ENCODE measurements around the gene GBE1.
"Not testable (repeated sequence)": the region's sequence is repeated elsewhere in the genome, so short reads cannot be mapped to it uniquely, and the experiment has no call there.

The GBE1 gene

GRCh38 chr3:81503026-81503425 is 258.4 kb downstream of the GBE1 start:
- H3K36me3 ChIP-seq (ENCODE audit: insufficient read depth, low read length): peaks cover 18% of the 10 kb centered on the region
- H3K27me3 ChIP-seq (ENCODE audit: insufficient read depth, low read length): no peaks in the 10 kb centered on the region
- H3K4me3 ChIP-seq (ENCODE audit: low read depth, low read length): no peak overlapping the region
- H3K27ac ChIP-seq (ENCODE audit: low read depth, low read length): no peak overlapping the region
- H3K79me2 ChIP-seq (ENCODE audit: control insufficient read depth, insufficient read depth, low read length, unreplicated experiment): no peaks in the 10 kb centered on the region
- no peaks in the 10 kb centered on the region for H3K4me1 ChIP-seq (ENCODE audit: control insufficient read depth, insufficient read depth, low read length, unreplicated experiment)
- no peak overlapping the region for H2AFZ ChIP-seq (ENCODE audit: low read length, unreplicated experiment)

- Histone ChIP-seq H3K36me3 (ENCODE audit: insufficient read depth, low read length) (peaks cover 18% of the 10 kb centered on the region), H3K4me1 (ENCODE audit: control insufficient read depth, insufficient read depth, low read length, unreplicated experiment) (no peaks in the 10 kb centered on the region), H3K27ac (ENCODE audit: low read depth, low read length) (no peak overlapping the region)
Observed at GRCh38 chr3:81502236-81502635, 259.2 kb downstream of the GBE1 start.

GRCh38 chr3:81500039-81500438 is 261.4 kb downstream of the GBE1 start:
- no peak overlapping the region for H2AFZ ChIP-seq (ENCODE audit: low read length, unreplicated experiment)
- no peaks in the 10 kb centered on the region for H3K4me1 ChIP-seq (ENCODE audit: control insufficient read depth, insufficient read depth, low read length, unreplicated experiment)
- H3K36me3 ChIP-seq (ENCODE audit: insufficient read depth, low read length): peaks cover 10% of the 10 kb centered on the region; the same call in 1 of the 2 replicates
- H3K27me3 ChIP-seq (ENCODE audit: insufficient read depth, low read length): no peaks in the 10 kb centered on the region
- no peaks in the 10 kb centered on the region for H3K79me2 ChIP-seq (ENCODE audit: control insufficient read depth, insufficient read depth, low read length, unreplicated experiment)
- no peak overlapping the region for H3K27ac ChIP-seq (ENCODE audit: low read depth, low read length)
- no peak overlapping the region for H3K4me3 ChIP-seq (ENCODE audit: low read depth, low read length)

More at GRCh38 chr3:81502236-81502635, 259.2 kb downstream of the GBE1 start:
- Histone ChIP-seq H3K4me3 (ENCODE audit: low read depth, low read length) (no peak overlapping the region), H3K27me3 (ENCODE audit: insufficient read depth, low read length) (no peaks in the 10 kb centered on the region), H2AFZ (ENCODE audit: low read length, unreplicated experiment) (no peak overlapping the region), H3K79me2 (ENCODE audit: control insufficient read depth, insufficient read depth, low read length, unreplicated experiment) (no peaks in the 10 kb centered on the region)

- no peak overlapping the region for H3K4me3 ChIP-seq (ENCODE audit: low read depth, low read length)
- peaks cover 10% of the 10 kb centered on the region; the same call in 1 of the 2 replicates for H3K36me3 ChIP-seq (ENCODE audit: insufficient read depth, low read length)
Observed at GRCh38 chr3:81497572-81498251, 263.7 kb downstream of the GBE1 start.

GRCh38 chr3:81496407-81497104 is 264.9 kb downstream of the GBE1 start:
- H2AFZ ChIP-seq (ENCODE audit: low read length, unreplicated experiment): no peak overlapping the region
- H3K27ac ChIP-seq (ENCODE audit: low read depth, low read length): no peak overlapping the region
- peaks cover 16% of the 10 kb centered on the region for H3K4me1 ChIP-seq (ENCODE audit: control insufficient read depth, insufficient read depth, low read length, unreplicated experiment)
- no peaks in the 10 kb centered on the region for H3K79me2 ChIP-seq (ENCODE audit: control insufficient read depth, insufficient read depth, low read length, unreplicated experiment)
- H3K27me3 ChIP-seq (ENCODE audit: insufficient read depth, low read length): no peaks in the 10 kb centered on the region
- peaks cover 10% of the 10 kb centered on the region; the same call in 1 of the 2 replicates for H3K36me3 ChIP-seq (ENCODE audit: insufficient read depth, low read length)
- H3K4me3 ChIP-seq (ENCODE audit: low read depth, low read length): no peak overlapping the region

More at GRCh38 chr3:81497572-81498251, 263.7 kb downstream of the GBE1 start:
- Histone ChIP-seq H3K27me3 (ENCODE audit: insufficient read depth, low read length) (no peaks in the 10 kb centered on the region), H3K27ac (ENCODE audit: low read depth, low read length) (no peak overlapping the region), H3K4me1 (ENCODE audit: control insufficient read depth, insufficient read depth, low read length, unreplicated experiment) (peaks cover 4% of the 10 kb centered on the region), H2AFZ (ENCODE audit: low read length, unreplicated experiment) (no peak overlapping the region), H3K79me2 (ENCODE audit: control insufficient read depth, insufficient read depth, low read length, unreplicated experiment) (no peaks in the 10 kb centered on the region)

GRCh38 chr3:81492471-81492870 is 269.0 kb downstream of the GBE1 start:
- Histone ChIP-seq H3K36me3 (ENCODE audit: insufficient read depth, low read length) (peaks cover 16% of the 10 kb centered on the region; the same call in 1 of the 2 replicates), H3K4me1 (ENCODE audit: control insufficient read depth, insufficient read depth, low read length, unreplicated experiment) (peaks cover 21% of the 10 kb centered on the region), H3K27ac (ENCODE audit: low read depth, low read length) (peak overlapping the region; percentile 90), H3K4me3 (ENCODE audit: low read depth, low read length) (peak overlapping the region; percentile 45)
- H2AFZ ChIP-seq (ENCODE audit: low read length, unreplicated experiment); H3K27me3 ChIP-seq (ENCODE audit: insufficient read depth, low read length); H3K79me2 ChIP-seq (ENCODE audit: control insufficient read depth, insufficient read depth, low read length, unreplicated experiment): not testable (repeated sequence)

GRCh38 chr3:81492040-81492439 is 269.4 kb downstream of the GBE1 start:
- Histone ChIP-seq H3K79me2 (ENCODE audit: control insufficient read depth, insufficient read depth, low read length, unreplicated experiment) (no peaks in the 10 kb centered on the region), H3K4me3 (ENCODE audit: low read depth, low read length) (peak overlapping the region; percentile 45), H3K36me3 (ENCODE audit: insufficient read depth, low read length) (peaks cover 16% of the 10 kb centered on the region; the same call in 1 of the 2 replicates), H3K27ac (ENCODE audit: low read depth, low read length) (peak overlapping the region; percentile 90), H3K4me1 (ENCODE audit: control insufficient read depth, insufficient read depth, low read length, unreplicated experiment) (peaks cover 21% of the 10 kb centered on the region), H3K27me3 (ENCODE audit: insufficient read depth, low read length) (no peaks in the 10 kb centered on the region), H2AFZ (ENCODE audit: low read length, unreplicated experiment) (no peak overlapping the region)

GRCh38 chr3:81490541-81491288 is 270.7 kb downstream of the GBE1 start:
- Histone ChIP-seq H3K79me2 (ENCODE audit: control insufficient read depth, insufficient read depth, low read length, unreplicated experiment) (no peaks in the 10 kb centered on the region), H3K4me3 (ENCODE audit: low read depth, low read length) (no peak overlapping the region), H2AFZ (ENCODE audit: low read length, unreplicated experiment) (no peak overlapping the region), H3K27me3 (ENCODE audit: insufficient read depth, low read length) (no peaks in the 10 kb centered on the region), H3K27ac (ENCODE audit: low read depth, low read length) (peak overlapping the region; percentile 90), H3K36me3 (ENCODE audit: insufficient read depth, low read length) (peaks cover 16% of the 10 kb centered on the region; the same call in 1 of the 2 replicates), H3K4me1 (ENCODE audit: control insufficient read depth, insufficient read depth, low read length, unreplicated experiment) (peaks cover 27% of the 10 kb centered on the region)

- H3K4me3 ChIP-seq (ENCODE audit: low read depth, low read length): peak overlapping the region; percentile 56
- H3K79me2 ChIP-seq (ENCODE audit: control insufficient read depth, insufficient read depth, low read length, unreplicated experiment): no peaks in the 10 kb centered on the region
- no peaks in the 10 kb centered on the region for H3K27me3 ChIP-seq (ENCODE audit: insufficient read depth, low read length)
- peak overlapping the region; percentile 76 for H3K27ac ChIP-seq (ENCODE audit: low read depth, low read length)
- H2AFZ ChIP-seq (ENCODE audit: low read length, unreplicated experiment): peak overlapping the region; percentile 4
- peaks cover 16% of the 10 kb centered on the region; the same call in 1 of the 2 replicates for H3K36me3 ChIP-seq (ENCODE audit: insufficient read depth, low read length)
- H3K4me1 ChIP-seq (ENCODE audit: control insufficient read depth, insufficient read depth, low read length, unreplicated experiment): peaks cover 16% of the 10 kb centered on the region
Observed at GRCh38 chr3:81485444-81485865, 276.0 kb downstream of the GBE1 start.

- no peak overlapping the region for H3K4me3 ChIP-seq (ENCODE audit: low read depth, low read length)
- H3K27me3 ChIP-seq (ENCODE audit: insufficient read depth, low read length): no peaks in the 10 kb centered on the region
- no peak overlapping the region for H3K27ac ChIP-seq (ENCODE audit: low read depth, low read length)
- H3K79me2 ChIP-seq (ENCODE audit: control insufficient read depth, insufficient read depth, low read length, unreplicated experiment): no peaks in the 10 kb centered on the region
- peaks cover 16% of the 10 kb centered on the region for H3K4me1 ChIP-seq (ENCODE audit: control insufficient read depth, insufficient read depth, low read length, unreplicated experiment)
- H3K36me3 ChIP-seq (ENCODE audit: insufficient read depth, low read length): peaks cover 9% of the 10 kb centered on the region; the same call in 1 of the 2 replicates
- no peak overlapping the region for H2AFZ ChIP-seq (ENCODE audit: low read length, unreplicated experiment)
Observed at GRCh38 chr3:81484520-81484919, 276.9 kb downstream of the GBE1 start.
